IPS DF 4.7 (cell line): ENCODE results near the gene GPR146.

Source experiments
- DNase-seq: peaks from one replicate; pipeline ENCODE4 v3.0.0-alpha.2; 2013; ENCODE audit warnings: low spot score; ENCODE audit errors: extremely low read depth

GPR146 gene

GRCh38 chr7:1104516-1105179, 60.3 kb downstream of the GPR146 start:
- DNase-seq, result no peak

- no peak for DNase-seq
Measured at GRCh38 chr7:1105189-1105588, 60.8 kb downstream of the GPR146 start.

GRCh38 chr7:1106063-1106792, 61.9 kb downstream of the GPR146 start:
- no peak for DNase-seq

GRCh38 chr7:1106793-1107421, 62.6 kb downstream of the GPR146 start:
- DNase-seq, result no peak

- no peak for DNase-seq
Measured at GRCh38 chr7:1108264-1108920, 64.0 kb downstream of the GPR146 start.
